H1 (cell line): ENCODE data around the gene SLC5A11. TPM values are rescaled to one million over a fixed set of nuclear protein-coding genes. Genes with fewer than 3 reads are reported as not detected.

Experiments
- CTCF ChIA-PET: fragments of 300-600 bp; sonication (Branson Sonifier 250); formaldehyde crosslinking; loops from one replicate; lab custom pipeline; 2021; ENCODE audit not compliant: partially characterized antibody; lab: Charles Lee
- POLR2A ChIA-PET: fragments of 300-600 bp; sonication (Branson Sonifier 250); formaldehyde crosslinking; loops from one replicate; lab custom pipeline; 2021; ENCODE audit warnings: inconsistent platforms; ENCODE audit not compliant: partially characterized antibody; lab: Charles Lee
- DNase-seq, 2 experiments: peaks; one replicate each; pipeline versions ENCODE4 v3.0.0 to v3.0.0-alpha.2; 2010 to 2022; ENCODE audit warnings: low spot score in 2 of 2, low read depth in 1 of 2, mixed read lengths in 1 of 2
- FAIRE-seq: peaks from 2 replicates; lab custom pipeline; 2011; peaks lifted over from hg19 to GRCh38; lab: Jason Lieb, UNC
- H2AFZ ChIP-seq: 2 replicates; pipeline ENCODE4 v1.8.1; 2012; ENCODE audit warnings: low read length, inconsistent platforms
- H2AK5ac ChIP-seq: 2 replicates; pipeline ENCODE4 v1.6.1; 2013; ENCODE audit warnings: low read depth, low read length
- H2BK120ac ChIP-seq: replicated peaks from 2 replicates; pipeline ENCODE3; 2013; ENCODE audit warnings: low read depth, low read length, inconsistent platforms
- H2BK12ac ChIP-seq: 2 replicates; pipeline ENCODE4 v1.6.1; 2013; ENCODE audit warnings: low read depth, low read length
- H2BK15ac ChIP-seq: 2 replicates; pipeline ENCODE4 v1.6.1; 2013; ENCODE audit warnings: low read length
- H2BK20ac ChIP-seq: 2 replicates; pipeline ENCODE4 v1.6.1; 2013; ENCODE audit warnings: low read length
- H2BK5ac ChIP-seq: 2 replicates; pipeline ENCODE4 v1.6.1; 2013; ENCODE audit warnings: low read depth, low read length
- H3K14ac ChIP-seq: 2 replicates; pipeline ENCODE4 v1.6.1; 2013; ENCODE audit warnings: inconsistent platforms; ENCODE audit not compliant: insufficient read length
- H3K18ac ChIP-seq: 2 replicates; pipeline ENCODE4 v1.6.1; 2013; ENCODE audit warnings: low read length; ENCODE audit errors: extremely low read depth
- H3K23ac ChIP-seq: 2 replicates; pipeline ENCODE4 v1.6.1; 2013; ENCODE audit warnings: inconsistent platforms; ENCODE audit not compliant: insufficient read length
- H3K23me2 ChIP-seq: 2 replicates; pipeline ENCODE4 v1.6.1; 2013; ENCODE audit warnings: low read depth, low read length
- H3K27ac ChIP-seq: 2 replicates; pipeline ENCODE4 v1.6.1; 2011; ENCODE audit warnings: low read depth, low read length, inconsistent platforms
- H3K27me3 ChIP-seq, 4 experiments: replicated peaks in 1 of 4; 1 replicate in 1 of 4; 2 replicates in 3 of 4; pipeline versions ENCODE4 v1.6.1 to v1.8.1; 2011 to 2013; ENCODE audit warnings: low read length in 3 of 4, mild to moderate bottlenecking in 3 of 4, inconsistent platforms in 2 of 4, mixed read lengths in 2 of 4, moderate library complexity in 1 of 4; ENCODE audit not compliant: control insufficient read depth in 3 of 4, insufficient read depth in 3 of 4; ENCODE audit errors: extremely low read depth in 1 of 4
- H3K36me3 ChIP-seq, 4 experiments: 2 replicates each; pipeline versions ENCODE4 v1.6.1 to v1.8.1; 2011 to 2013; ENCODE audit warnings: mild to moderate bottlenecking in 4 of 4, low read length in 3 of 4, moderate library complexity in 2 of 4, control low read depth in 1 of 4, inconsistent platforms in 1 of 4; ENCODE audit not compliant: insufficient read depth in 4 of 4, control insufficient read depth in 2 of 4
- H3K4ac ChIP-seq: replicated peaks from 2 replicates; pipeline ENCODE3; 2013; ENCODE audit warnings: low read length, low read depth, mixed read lengths, inconsistent platforms; ENCODE audit not compliant: insufficient read length
- H3K4me1 ChIP-seq, 4 experiments: replicated peaks in 1 of 4; 1 replicate in 1 of 4; 2 replicates in 3 of 4; pipeline versions ENCODE4 v1.6.1 to v1.8.1; 2011 to 2013; ENCODE audit warnings: low read length in 3 of 4, inconsistent platforms in 2 of 4, mixed read lengths in 1 of 4; ENCODE audit not compliant: insufficient read depth in 4 of 4, control insufficient read depth in 3 of 4
- H3K4me2 ChIP-seq, 2 experiments: 2 replicates each; pipeline versions ENCODE4 v1.6.1 to v1.8.1; 2011 to 2013; ENCODE audit warnings: low read depth in 2 of 2, low read length in 2 of 2, control low read depth in 1 of 2, inconsistent platforms in 1 of 2, mild to moderate bottlenecking in 1 of 2; ENCODE audit not compliant: insufficient read depth in 1 of 2
- H3K4me3 ChIP-seq, 4 experiments: fragments of 200-600, 300-600 bp in 1 of 4; sonication (generic), shearing (Covaris generic), sonication (Bioruptor Twin) in 1 of 4; 2 replicates each; pipeline versions ENCODE4 v1.5.1 to v1.8.1; 2011 to 2016; ENCODE audit warnings: low read length in 4 of 4, low read depth in 3 of 4, control low read depth in 2 of 4, inconsistent platforms in 2 of 4, mild to moderate bottlenecking in 2 of 4, mixed read lengths in 1 of 4, moderate library complexity in 1 of 4; ENCODE audit not compliant: insufficient read depth in 2 of 4; ENCODE audit errors: extremely low read depth in 1 of 4
- H3K56ac ChIP-seq: replicated peaks from 2 replicates; pipeline ENCODE3; 2013; ENCODE audit warnings: low read depth, mild to moderate bottlenecking, mixed read lengths, low read length, inconsistent platforms; ENCODE audit not compliant: insufficient read length
- H3K79me1 ChIP-seq: 2 replicates; pipeline ENCODE4 v1.6.1; 2013; ENCODE audit warnings: low read depth, low read length, control low read depth
- H3K79me2 ChIP-seq, 2 experiments: 2 replicates each; pipeline versions ENCODE4 v1.6.1 to v1.8.1; 2012 to 2013; ENCODE audit warnings: low read length in 2 of 2, mild to moderate bottlenecking in 2 of 2, inconsistent platforms in 1 of 2; ENCODE audit not compliant: insufficient read depth in 2 of 2, control insufficient read depth in 1 of 2
- H3K9ac ChIP-seq, 4 experiments: replicated peaks in 1 of 4; 1 replicate in 1 of 4; 2 replicates in 3 of 4; pipeline versions ENCODE4 v1.6.1 to v1.8.1; 2011 to 2013; ENCODE audit warnings: low read depth in 3 of 4, low read length in 3 of 4, control low read depth in 2 of 4, mild to moderate bottlenecking in 2 of 4, moderate library complexity in 2 of 4, inconsistent platforms in 1 of 4; ENCODE audit errors: extremely low read depth in 1 of 4
- H3K9me3 ChIP-seq, 2 experiments: 2 replicates each; pipeline versions ENCODE4 v1.6.1 to v1.8.1; 2012 to 2013; ENCODE audit warnings: mild to moderate bottlenecking in 2 of 2, moderate library complexity in 2 of 2, control low read depth in 1 of 2, inconsistent platforms in 1 of 2, low read depth in 1 of 2, low read length in 1 of 2, mixed read lengths in 1 of 2; ENCODE audit not compliant: insufficient read depth in 2 of 2
- H4K20me1 ChIP-seq, 2 experiments: replicated peaks in 1 of 2; 2 replicates each; pipeline versions ENCODE3 to v1.8.1; 2011 to 2013; ENCODE audit warnings: inconsistent platforms in 2 of 2, low read length in 2 of 2, mild to moderate bottlenecking in 1 of 2; ENCODE audit not compliant: insufficient read depth in 2 of 2, control insufficient read depth in 1 of 2
- H4K5ac ChIP-seq: 2 replicates; pipeline ENCODE4 v1.6.1; 2013; ENCODE audit warnings: low read length, low read depth, mixed read lengths, inconsistent platforms; ENCODE audit not compliant: insufficient read length
- H4K8ac ChIP-seq: 2 replicates; pipeline ENCODE4 v1.8.0; 2013; ENCODE audit warnings: mild to moderate bottlenecking, moderate library complexity, low read length, inconsistent platforms; ENCODE audit not compliant: insufficient read depth; ENCODE audit errors: extremely low read depth
- H4K91ac ChIP-seq: replicated peaks from 2 replicates; pipeline ENCODE3; 2013; ENCODE audit warnings: low read length, mixed read lengths, inconsistent platforms; ENCODE audit not compliant: insufficient read length
- BCL11A ChIP-seq, 2 experiments: IDR thresholded peaks; one replicate each; pipeline ENCODE4 v1.6.1; 2011; ENCODE audit warnings: low read depth in 2 of 2, low read length in 2 of 2, mild to moderate bottlenecking in 2 of 2
- CHD2 ChIP-seq: IDR thresholded peaks from 2 replicates; pipeline ENCODE4 v1.6.1; 2012; ENCODE audit warnings: low read length, improper control_type of control experiment
- CTCF ChIP-seq, 3 experiments: IDR thresholded peaks; 1 replicate in 2 of 3; 2 replicates in 1 of 3; pipeline versions ENCODE4 v1.5.1 to v1.6.1; 2011; ENCODE audit warnings: low read length in 3 of 3, mild to moderate bottlenecking in 3 of 3, inconsistent platforms in 2 of 3, low read depth in 1 of 3, moderate library complexity in 1 of 3; ENCODE audit not compliant: insufficient read depth in 1 of 3; ENCODE audit errors: control extremely low read depth in 1 of 3
- YY1 ChIP-seq: IDR thresholded peaks from 2 replicates; pipeline ENCODE4 v1.6.1; 2011; ENCODE audit warnings: low read depth, mild to moderate bottlenecking, low read length
- WGBS, 2 experiments: shearing (Covaris generic) in 1 of 2; methylation state at CpG; one replicate each; pipeline versions ENCODE4 v1.1.6 to v1.1.7; 2013 to 2015; ENCODE audit warnings: low lambda C conversion rate in 2 of 2, mixed read lengths in 2 of 2, inconsistent platforms in 1 of 2, low coverage in 1 of 2, missing lambda C conversion rate in 1 of 2; ENCODE audit not compliant: insufficient replicate concordance in 2 of 2, insufficient coverage in 1 of 2, insufficient read length in 1 of 2; ENCODE audit errors: extremely low coverage in 1 of 2, missing lambda C conversion rate in 1 of 2; 5-methylcytosine and 5-hydroxymethylcytosine counted together
- polyA plus RNA-seq, 7 experiments: library from polyadenylated mRNA; depleted of rRNA in 3 of 7; stranded (reverse) in 5 of 7; unstranded in 2 of 7; fragments of >200 nt in 5 of 7; fragments of 200-250 nt in 2 of 7; gene quantifications; 1 replicate in 5 of 7; 2 replicates in 1 of 7; 4 replicates in 1 of 7; pipeline versions ENCODE4 v1.2.1 to v1.2.3, GENCODE V29; 2011 to 2013; ENCODE audit warnings: missing spikeins in 2 of 7, mixed read lengths in 2 of 7
- total RNA-seq: library from RNA; stranded (reverse); fragmentation: NEBNext Ultra II Directional; extraction: Animal tissue kit (Norgen Biotek cat#: 25700); gene quantifications from 2 replicates; pipeline ENCODE4 v1.2.1, GENCODE V29; 2021

SLC5A11 gene
- total and polyA plus RNA-seq, 2 of the 8 experiments (the other 6 are each of a cell fraction or from before 2014, with no cell fraction given), result 0.26 to 0.59 TPM

- Histone ChIP-seq H2AFZ (no peak overlapping the region), H3K4me2 (no peak overlapping the region), H2AK5ac (no peak overlapping the region), H3K9me3 (no peaks in the 10 kb centered on the region), H3K4me3 (no peak overlapping the region), H2BK5ac (no peak overlapping the region), H4K91ac (no peak overlapping the region), H3K23me2 (no peaks in the 10 kb centered on the region), H3K27me3 (no peaks in the 10 kb centered on the region), H3K9ac (no peak overlapping the region), H2BK15ac (no peak overlapping the region), H4K20me1 (peaks cover 1 to 3% of the 10 kb centered on the region in 2 experiments), H3K79me2 (no peaks in the 10 kb centered on the region), H3K4me1 (no peaks in the 10 kb centered on the region), H3K79me1 (no peaks in the 10 kb centered on the region), H2BK120ac (no peak overlapping the region), H3K4ac (no peak overlapping the region), H4K5ac (no peak overlapping the region), H3K23ac (no peak overlapping the region), H3K36me3 (peaks cover 2 to 40% (median 16%) of the 10 kb centered on the region in 4 experiments; a peak in 7 of 8 replicates), H3K18ac (no peak overlapping the region), H2BK20ac (no peak overlapping the region), H2BK12ac (no peak overlapping the region), H4K8ac (no peak overlapping the region), H3K14ac (no peak overlapping the region), H3K56ac (no peak overlapping the region), H3K27ac (no peak overlapping the region)
- ChIA-PET POLR2A (no interaction called here), CTCF (interaction anchor here (0.7 kb wide), 1 partner anchor 243 kb away, joined by 3 read pairs; no protein-coding TSS in a partner anchor)
- DNase-seq (no peak), FAIRE-seq (no peak)
- 86% methylated on average over 3 of the region's 3 CpGs; no CpG with 5 or more reads in 1 of the 2 experiments for WGBS, 2 experiments
- TF ChIP-seq BCL11A (IDR thresholded peaks at IDR 0.05; ENCODE audit: low read depth in 2 of 2, low read length in 2 of 2), result no peak
- no peak for TF ChIP-seq CTCF (IDR thresholded peaks at IDR 0.05; ENCODE audit: control extremely low read depth in 1 of 3, insufficient read depth in 1 of 3, low read depth in 1 of 3, low read length in 3 of 3)
- no peak for TF ChIP-seq YY1
- no peak for TF ChIP-seq CHD2
Measured at GRCh38 chr16:24944206-24944605, 98.4 kb downstream of the SLC5A11 start.
